ENCODE data around the gene LRRC49.

LRRC49 gene

DNA sequence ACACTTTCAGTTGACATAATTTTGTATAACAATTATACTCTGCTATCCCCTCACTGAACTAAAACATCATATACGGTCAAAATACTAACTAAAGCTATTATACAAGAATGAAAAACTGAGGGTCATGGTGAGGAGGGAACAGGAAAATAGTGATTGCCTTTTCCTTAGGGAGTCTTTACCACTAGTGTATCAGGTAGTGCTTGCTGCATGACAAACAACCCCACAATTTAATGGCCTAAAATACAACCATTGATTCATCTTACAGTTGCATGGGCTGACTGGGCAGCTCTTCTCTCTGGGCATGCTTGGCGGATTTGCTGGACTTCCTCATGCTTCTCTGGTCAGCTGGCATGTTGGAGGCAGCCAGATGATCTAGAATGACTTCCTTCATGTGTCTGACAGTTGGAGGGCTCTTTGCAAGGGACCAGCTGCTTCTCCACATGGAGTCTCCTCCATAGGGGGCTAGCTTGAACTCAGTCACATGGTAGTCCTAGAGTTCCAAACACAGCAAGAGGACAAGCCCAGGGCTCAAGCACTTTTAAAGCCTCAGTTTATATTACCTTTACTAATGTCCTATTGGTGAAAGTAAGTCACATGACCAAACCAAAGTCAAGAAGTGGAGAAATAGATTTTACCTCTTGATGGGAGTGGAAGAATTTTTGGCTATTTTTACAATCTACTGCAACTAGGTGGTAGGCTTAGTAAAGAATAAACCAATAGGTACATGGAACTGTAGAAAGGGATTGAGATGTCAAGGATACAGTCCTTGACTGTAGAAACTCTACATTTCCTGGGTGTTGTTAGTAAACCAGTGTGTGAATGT is 19.2 kb upstream of the LRRC49 start:
- Histone ChIP-seq H3K4me3 (ENCODE audit: low read depth, low read length, poor library complexity, severe bottlenecking) (no peak overlapping the region), H3K4me1 (ENCODE audit: insufficient read depth, low read length, severe bottlenecking) (no peaks in the 10 kb centered on the region), H3F3A (ENCODE audit: insufficient read depth, low read length) (no peaks in the 10 kb centered on the region), H3K9ac (ENCODE audit: low read length) (no peak overlapping the region), H3K36me3 (ENCODE audit: insufficient read depth, low read length) (no peaks in the 10 kb centered on the region), H3K9me3 (ENCODE audit: low read length) (no peaks in the 10 kb centered on the region), H3K4me2 (ENCODE audit: low read length) (no peak overlapping the region), H3K9me2 (ENCODE audit: low read depth, low read length) (no peaks in the 10 kb centered on the region), H3K79me2 (ENCODE audit: insufficient read depth, low read length) (no peaks in the 10 kb centered on the region), H4K20me1 (ENCODE audit: insufficient read depth, low read length) (no peaks in the 10 kb centered on the region), H2AFZ (ENCODE audit: low read length) (no peak overlapping the region), H3K27me3 (ENCODE audit: insufficient read depth, low read length) (no peaks in the 10 kb centered on the region), H3K27ac (ENCODE audit: low read depth, low read length, poor library complexity, severe bottlenecking) (no peak overlapping the region)
- TF ChIP-seq EZH2 (IDR thresholded peaks at IDR 0.05; ENCODE audit: borderline replicate concordance, low read length): no peak
- TF ChIP-seq, protein P1, sequence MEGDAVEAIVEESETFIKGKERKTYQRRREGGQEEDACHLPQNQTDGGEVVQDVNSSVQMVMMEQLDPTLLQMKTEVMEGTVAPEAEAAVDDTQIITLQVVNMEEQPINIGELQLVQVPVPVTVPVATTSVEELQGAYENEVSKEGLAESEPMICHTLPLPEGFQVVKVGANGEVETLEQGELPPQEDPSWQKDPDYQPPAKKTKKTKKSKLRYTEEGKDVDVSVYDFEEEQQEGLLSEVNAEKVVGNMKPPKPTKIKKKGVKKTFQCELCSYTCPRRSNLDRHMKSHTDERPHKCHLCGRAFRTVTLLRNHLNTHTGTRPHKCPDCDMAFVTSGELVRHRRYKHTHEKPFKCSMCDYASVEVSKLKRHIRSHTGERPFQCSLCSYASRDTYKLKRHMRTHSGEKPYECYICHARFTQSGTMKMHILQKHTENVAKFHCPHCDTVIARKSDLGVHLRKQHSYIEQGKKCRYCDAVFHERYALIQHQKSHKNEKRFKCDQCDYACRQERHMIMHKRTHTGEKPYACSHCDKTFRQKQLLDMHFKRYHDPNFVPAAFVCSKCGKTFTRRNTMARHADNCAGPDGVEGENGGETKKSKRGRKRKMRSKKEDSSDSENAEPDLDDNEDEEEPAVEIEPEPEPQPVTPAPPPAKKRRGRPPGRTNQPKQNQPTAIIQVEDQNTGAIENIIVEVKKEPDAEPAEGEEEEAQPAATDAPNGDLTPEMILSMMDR (IDR thresholded peaks at IDR 0.05; ENCODE audit: low read length): no peak

DNA sequence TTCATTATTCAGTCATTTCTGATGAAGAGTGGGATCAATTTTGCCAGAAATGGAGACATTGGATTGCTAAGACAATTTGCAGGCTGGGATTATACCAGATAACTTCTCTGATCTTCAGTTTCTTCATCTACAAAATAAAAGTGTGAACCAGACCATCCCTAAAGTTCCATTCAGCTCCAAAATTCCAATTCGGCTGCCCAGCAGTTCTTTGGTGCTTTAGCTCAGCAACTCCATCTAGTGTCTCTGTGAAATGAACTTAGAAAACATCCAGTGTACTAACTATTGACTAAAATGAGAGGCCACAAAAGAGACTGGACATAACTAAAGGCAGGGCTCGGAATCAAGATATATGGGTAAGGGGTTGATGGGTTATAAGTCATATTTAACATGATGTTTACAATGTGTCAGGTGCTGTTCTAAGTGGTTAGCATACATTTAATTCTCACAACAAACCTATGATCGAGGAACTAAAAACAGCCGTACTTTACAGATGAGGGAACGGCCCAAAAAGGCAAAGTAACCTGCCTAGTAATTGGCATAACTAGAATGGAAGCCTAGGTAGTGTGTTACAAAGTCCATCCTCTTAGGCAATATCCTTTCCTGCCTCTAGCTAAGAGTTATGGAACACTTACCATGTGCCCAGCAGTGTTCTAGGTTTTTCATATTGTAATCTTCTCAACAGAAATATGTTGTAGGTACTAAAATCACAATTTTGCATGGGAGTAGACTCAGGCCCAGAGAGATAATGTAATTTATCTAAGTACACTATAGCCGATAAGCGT is 17.4 kb upstream of the LRRC49 start:
- Histone ChIP-seq H3K9me2 (ENCODE audit: low read depth, low read length) (no peaks in the 10 kb centered on the region), H4K20me1 (ENCODE audit: insufficient read depth, low read length) (no peaks in the 10 kb centered on the region), H3K4me2 (ENCODE audit: low read length) (no peak overlapping the region), H3F3A (ENCODE audit: insufficient read depth, low read length) (no peaks in the 10 kb centered on the region), H3K79me2 (ENCODE audit: insufficient read depth, low read length) (no peaks in the 10 kb centered on the region), H3K27ac (ENCODE audit: low read depth, low read length, poor library complexity, severe bottlenecking) (no peak overlapping the region), H3K4me1 (ENCODE audit: insufficient read depth, low read length, severe bottlenecking) (no peaks in the 10 kb centered on the region), H2AFZ (ENCODE audit: low read length) (no peak overlapping the region), H3K9ac (ENCODE audit: low read length) (no peak overlapping the region), H3K27me3 (ENCODE audit: insufficient read depth, low read length) (no peaks in the 10 kb centered on the region), H3K4me3 (ENCODE audit: low read depth, low read length, poor library complexity, severe bottlenecking) (no peak overlapping the region), H3K36me3 (ENCODE audit: insufficient read depth, low read length) (no peaks in the 10 kb centered on the region), H3K9me3 (ENCODE audit: low read length) (no peaks in the 10 kb centered on the region)
- TF ChIP-seq, protein P1 (IDR thresholded peaks at IDR 0.05; ENCODE audit: low read length): no peak
- no peak for TF ChIP-seq EZH2 (IDR thresholded peaks at IDR 0.05; ENCODE audit: borderline replicate concordance, low read length)

DNA sequence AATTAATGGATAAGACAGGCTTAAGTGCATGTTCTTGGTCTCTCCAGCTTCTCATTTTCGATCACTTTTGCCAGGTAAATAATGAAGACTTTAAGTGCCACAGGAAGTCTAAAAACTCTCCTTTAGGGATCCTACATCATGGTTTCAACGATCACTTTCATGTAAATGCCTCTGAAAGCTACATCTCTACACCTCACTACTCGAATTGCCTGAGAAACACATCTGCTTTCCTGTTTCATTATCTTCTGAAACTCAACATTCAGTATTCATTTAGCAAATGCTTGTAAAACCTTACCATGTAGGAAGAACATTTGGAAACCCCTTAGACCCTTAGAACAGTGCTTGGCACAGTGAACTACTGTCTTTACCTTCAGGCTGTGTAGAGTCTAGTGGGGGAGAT is 16.6 kb upstream of the LRRC49 start:
- H2AFZ ChIP-seq (ENCODE audit: low read length): no peak overlapping the region
- no peaks in the 10 kb centered on the region for H3K27me3 ChIP-seq (ENCODE audit: insufficient read depth, low read length)
- H3K36me3 ChIP-seq (ENCODE audit: insufficient read depth, low read length): no peaks in the 10 kb centered on the region
- H3K27ac ChIP-seq (ENCODE audit: low read depth, low read length, poor library complexity, severe bottlenecking): no peak overlapping the region
- no peaks in the 10 kb centered on the region for H4K20me1 ChIP-seq (ENCODE audit: insufficient read depth, low read length)
- no peaks in the 10 kb centered on the region for H3K9me2 ChIP-seq (ENCODE audit: low read depth, low read length)
- no peaks in the 10 kb centered on the region for H3F3A ChIP-seq (ENCODE audit: insufficient read depth, low read length)
- no peak overlapping the region for H3K4me2 ChIP-seq (ENCODE audit: low read length)
- H3K9me3 ChIP-seq (ENCODE audit: low read length): no peaks in the 10 kb centered on the region
- H3K79me2 ChIP-seq (ENCODE audit: insufficient read depth, low read length): no peaks in the 10 kb centered on the region
- H3K4me1 ChIP-seq (ENCODE audit: insufficient read depth, low read length, severe bottlenecking): no peaks in the 10 kb centered on the region
- TF ChIP-seq, protein P1 (IDR thresholded peaks at IDR 0.05; ENCODE audit: low read length): no peak
- no peak for TF ChIP-seq EZH2 (IDR thresholded peaks at IDR 0.05; ENCODE audit: borderline replicate concordance, low read length)
- no peak overlapping the region for H3K9ac ChIP-seq (ENCODE audit: low read length)
- H3K4me3 ChIP-seq (ENCODE audit: low read depth, low read length, poor library complexity, severe bottlenecking): no peak overlapping the region

All from OCI-LY1 (cell line).